ENCODE data around the gene ANKRD35.
A peak's percentile ranks its signal among the peaks of the same experiment; 100 is the strongest.
"Not testable (repeated sequence)": the region's sequence is repeated elsewhere in the genome, so short reads cannot be mapped to it uniquely, and the experiment has no call there.

The ANKRD35 gene

DNA sequence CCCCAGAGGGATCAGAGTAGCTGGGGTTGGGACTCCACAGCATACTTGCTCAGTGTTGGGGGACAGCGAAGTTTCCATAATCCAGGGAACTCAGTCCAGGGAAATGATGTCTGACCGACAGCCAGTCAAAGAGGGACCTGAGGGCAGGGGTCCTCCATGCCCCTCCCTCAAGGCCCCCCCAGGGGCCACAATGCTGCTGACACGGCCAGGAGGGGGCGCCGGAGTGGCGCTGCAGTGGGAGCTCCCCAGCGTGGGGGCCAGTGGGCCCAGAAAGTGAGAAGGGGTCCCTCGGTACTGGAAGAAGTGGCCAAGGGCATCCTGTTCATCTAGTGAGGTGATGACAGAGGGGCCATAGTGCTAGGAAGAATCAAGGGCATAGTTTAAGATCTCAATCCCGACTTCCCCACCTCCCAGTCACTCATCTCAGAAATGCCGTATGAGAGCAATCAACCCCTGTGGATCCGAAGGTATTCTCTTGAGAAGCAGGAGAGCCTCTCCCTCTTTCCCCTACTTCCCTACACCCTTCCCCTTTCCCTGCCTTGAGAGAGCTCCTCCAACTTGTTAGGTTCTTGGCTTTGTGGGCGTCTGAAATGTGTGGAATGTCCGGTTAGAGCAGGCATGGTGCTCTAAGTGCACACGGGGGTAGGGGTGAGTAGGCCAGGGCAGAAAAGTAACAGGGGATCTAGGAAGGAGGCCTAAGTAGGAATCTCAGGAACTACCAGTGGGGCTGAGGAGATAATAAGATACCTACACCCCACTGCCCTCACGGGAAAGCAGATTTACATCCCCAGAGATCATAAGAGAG, 36.1 kb downstream of the ANKRD35 start:
- Histone ChIP-seq H3K9me3 (ENCODE audit: insufficient read depth, low read length) (no peaks in the 10 kb centered on the region), H3K9ac (ENCODE audit: insufficient read length, low read depth) (no peak overlapping the region), H3K4me3 (ENCODE audit: insufficient read length, low read depth) (no peak overlapping the region), H3K4me1 (ENCODE audit: insufficient read depth, insufficient read length) (no peaks in the 10 kb centered on the region), H3K36me3 (ENCODE audit: insufficient read depth, insufficient read length, low read length) (peaks cover 72% of the 10 kb centered on the region), H3K27me3 (ENCODE audit: insufficient read depth, insufficient read length) (no peaks in the 10 kb centered on the region)
- peak; percentile 32 for DNase-seq (ENCODE audit: low read depth, low spot score)
- TF ChIP-seq YY1 (IDR thresholded peaks at IDR 0.05; ENCODE audit: insufficient read depth, insufficient read length): no peak
- TF ChIP-seq SUZ12 (IDR thresholded peaks at IDR 0.05; ENCODE audit: extremely low read depth, insufficient read depth, insufficient read length): no peak
- TF ChIP-seq ZNF274 (IDR thresholded peaks at IDR 0.05; ENCODE audit: low read depth, low read length): no peak

DNA sequence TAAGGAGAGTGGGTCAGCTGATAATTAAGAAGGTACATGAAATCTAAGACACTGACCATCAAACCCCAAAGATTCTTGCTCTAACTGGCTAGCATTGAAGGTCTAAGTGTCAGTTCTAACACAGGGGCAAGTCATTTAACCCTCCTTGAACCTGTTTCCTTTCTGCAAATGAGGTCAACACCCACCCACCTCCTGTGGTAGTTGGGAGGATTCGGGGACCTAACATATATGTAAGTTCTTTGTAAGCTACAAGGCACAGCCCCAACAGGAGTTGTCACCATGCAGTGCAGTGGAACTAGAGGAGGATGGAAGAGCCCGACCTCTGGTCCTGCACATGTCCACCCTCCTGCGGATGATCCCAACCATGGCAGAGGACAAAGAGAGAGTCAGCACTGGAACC, 37.8 kb downstream of the ANKRD35 start:
- H3K9me3 ChIP-seq (ENCODE audit: insufficient read depth, low read length): no peaks in the 10 kb centered on the region
- no peak overlapping the region for H3K4me3 ChIP-seq (ENCODE audit: insufficient read length, low read depth)
- no peak for DNase-seq (ENCODE audit: low read depth, low spot score)
- TF ChIP-seq ZNF274 (IDR thresholded peaks at IDR 0.05; ENCODE audit: low read depth, low read length) (no peak), SUZ12 (IDR thresholded peaks at IDR 0.05; ENCODE audit: extremely low read depth, insufficient read depth, insufficient read length) (no peak), YY1 (IDR thresholded peaks at IDR 0.05; ENCODE audit: insufficient read depth, insufficient read length) (no peak)
- H3K9ac ChIP-seq (ENCODE audit: insufficient read length, low read depth): no peak overlapping the region
- H3K36me3 ChIP-seq (ENCODE audit: insufficient read depth, insufficient read length, low read length): peaks cover 66% of the 10 kb centered on the region
- no peaks in the 10 kb centered on the region for H3K4me1 ChIP-seq (ENCODE audit: insufficient read depth, insufficient read length)
- H3K27me3 ChIP-seq (ENCODE audit: insufficient read depth, insufficient read length): no peaks in the 10 kb centered on the region

- no peak for TF ChIP-seq ZNF274 (IDR thresholded peaks at IDR 0.05; ENCODE audit: low read depth, low read length)
- no peak for TF ChIP-seq YY1 (IDR thresholded peaks at IDR 0.05; ENCODE audit: insufficient read depth, insufficient read length)
- no peak for TF ChIP-seq SUZ12 (IDR thresholded peaks at IDR 0.05; ENCODE audit: extremely low read depth, insufficient read depth, insufficient read length)
- DNase-seq (ENCODE audit: low read depth, low spot score): peak; percentile 32
- Histone ChIP-seq H3K9me3 (ENCODE audit: insufficient read depth, low read length) (no peaks in the 10 kb centered on the region), H3K27me3 (ENCODE audit: insufficient read depth, insufficient read length) (no peaks in the 10 kb centered on the region), H3K9ac (ENCODE audit: insufficient read length, low read depth) (peak overlapping the region; percentile 84), H3K4me1 (ENCODE audit: insufficient read depth, insufficient read length) (no peaks in the 10 kb centered on the region), H3K4me3 (ENCODE audit: insufficient read length, low read depth) (peak overlapping the region; percentile 58), H3K36me3 (ENCODE audit: insufficient read depth, insufficient read length, low read length) (peaks cover 68% of the 10 kb centered on the region)
Measured at GRCh38 chr1:145846201-145846612, 39.5 kb downstream of the ANKRD35 start.

DNA sequence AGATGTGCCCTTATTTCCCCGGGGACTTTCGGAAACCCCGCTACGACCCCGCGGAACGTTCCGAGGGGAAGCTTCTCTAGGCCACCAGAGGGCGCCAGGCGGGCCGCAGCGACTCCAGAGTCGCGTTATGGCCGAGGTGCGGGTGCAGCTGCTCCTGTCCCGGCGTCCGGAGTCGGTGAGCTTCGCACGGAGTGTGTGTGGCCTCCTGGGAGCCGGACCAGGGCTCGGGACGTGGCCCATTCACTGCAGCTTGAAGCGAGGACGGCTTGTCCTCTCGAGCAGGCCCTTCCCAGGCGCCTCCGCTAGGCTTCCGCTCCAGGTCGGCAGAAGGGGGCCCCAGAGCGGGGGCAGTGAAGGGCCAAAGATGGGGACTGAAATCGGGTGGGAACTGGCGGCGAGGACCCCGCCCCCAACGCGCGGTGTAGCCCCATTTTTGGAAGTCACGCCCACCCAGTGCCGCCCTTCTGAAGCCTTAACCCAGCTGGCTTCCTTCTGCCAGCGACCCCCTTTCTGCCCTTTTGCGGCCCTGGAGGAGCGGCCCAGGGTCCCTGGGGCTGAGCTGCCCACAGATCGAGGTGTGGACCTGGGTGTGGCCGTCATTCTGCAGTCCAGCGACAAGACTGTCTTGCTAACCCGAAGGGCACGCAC, 40.0 kb downstream of the ANKRD35 start, which contains the start of gene NUDT17:
Gene NUDT17 (plus strand): TSS at position 117 of the 648 bp plus-strand sequence. CDS start 11 bp downstream, at position 128.
- Histone ChIP-seq H3K4me1 (ENCODE audit: insufficient read depth, insufficient read length) (no peaks in the 10 kb centered on the region), H3K4me3 (ENCODE audit: insufficient read length, low read depth) (peak within 1 kb of the TSS; percentile 58), H3K9ac (ENCODE audit: insufficient read length, low read depth) (peak within 1 kb of the TSS; percentile 84), H3K36me3 (ENCODE audit: insufficient read depth, insufficient read length, low read length) (peaks cover 68% of the 10 kb centered on the region), H3K9me3 (ENCODE audit: insufficient read depth, low read length) (no peaks in the 10 kb centered on the region), H3K27me3 (ENCODE audit: insufficient read depth, insufficient read length) (no peaks in the 10 kb centered on the region)
- TF ChIP-seq ZNF274 (IDR thresholded peaks at IDR 0.05; ENCODE audit: low read depth, low read length) (no peak), SUZ12 (IDR thresholded peaks at IDR 0.05; ENCODE audit: extremely low read depth, insufficient read depth, insufficient read length) (no peak), YY1 (IDR thresholded peaks at IDR 0.05; ENCODE audit: insufficient read depth, insufficient read length) (peak; percentile 39)
- peak; percentile 82 for DNase-seq (ENCODE audit: low read depth, low spot score)

- Histone ChIP-seq H3K4me3 (ENCODE audit: insufficient read length, low read depth) (peak overlapping the region; percentile 58), H3K36me3 (ENCODE audit: insufficient read depth, insufficient read length, low read length) (peaks cover 66% of the 10 kb centered on the region), H3K4me1 (ENCODE audit: insufficient read depth, insufficient read length) (no peaks in the 10 kb centered on the region), H3K9ac (ENCODE audit: insufficient read length, low read depth) (no peak overlapping the region), H3K27me3 (ENCODE audit: insufficient read depth, insufficient read length) (no peaks in the 10 kb centered on the region), H3K9me3 (ENCODE audit: insufficient read depth, low read length) (no peaks in the 10 kb centered on the region)
- DNase-seq (ENCODE audit: low read depth, low spot score): peak; percentile 9
- TF ChIP-seq SUZ12 (IDR thresholded peaks at IDR 0.05; ENCODE audit: extremely low read depth, insufficient read depth, insufficient read length) (no peak), YY1 (IDR thresholded peaks at IDR 0.05; ENCODE audit: insufficient read depth, insufficient read length) (no peak), ZNF274 (IDR thresholded peaks at IDR 0.05; ENCODE audit: low read depth, low read length) (no peak)
Measured at GRCh38 chr1:145845144-145845513, 40.5 kb downstream of the ANKRD35 start.

DNA sequence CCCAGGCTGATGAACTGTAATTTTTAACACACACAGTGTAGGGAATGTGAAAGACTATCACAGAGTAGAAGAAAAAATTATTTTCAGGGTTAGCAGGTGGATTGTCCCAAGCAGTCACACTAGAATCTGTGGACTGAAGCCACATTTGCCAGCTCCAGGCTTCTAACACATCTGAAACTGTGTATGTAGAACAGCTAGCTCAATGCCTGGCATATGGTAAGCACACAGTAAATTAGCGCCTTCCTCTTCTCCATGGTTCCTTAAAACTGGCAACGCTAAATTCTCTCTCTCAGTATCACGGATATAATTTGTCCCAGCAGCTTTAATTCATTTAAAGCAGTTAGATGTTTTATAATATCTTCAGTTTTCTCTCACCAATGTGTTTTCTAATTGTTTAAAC, 42.6 kb downstream of the ANKRD35 start:
- Histone ChIP-seq H3K4me3 (ENCODE audit: insufficient read length, low read depth) (no peak overlapping the region), H3K9ac (ENCODE audit: insufficient read length, low read depth) (no peak overlapping the region), H3K36me3 (ENCODE audit: insufficient read depth, insufficient read length, low read length) (peaks cover 66% of the 10 kb centered on the region), H3K9me3 (ENCODE audit: insufficient read depth, low read length) (no peaks in the 10 kb centered on the region), H3K27me3 (ENCODE audit: insufficient read depth, insufficient read length) (no peaks in the 10 kb centered on the region), H3K4me1 (ENCODE audit: insufficient read depth, insufficient read length) (no peaks in the 10 kb centered on the region)
- TF ChIP-seq SUZ12 (IDR thresholded peaks at IDR 0.05; ENCODE audit: extremely low read depth, insufficient read depth, insufficient read length): no peak
- TF ChIP-seq ZNF274 (IDR thresholded peaks at IDR 0.05; ENCODE audit: low read depth, low read length): no peak
- no peak for TF ChIP-seq YY1 (IDR thresholded peaks at IDR 0.05; ENCODE audit: insufficient read depth, insufficient read length)
- no peak for DNase-seq (ENCODE audit: low read depth, low spot score)

- DNase-seq (ENCODE audit: low read depth, low spot score): no peak
- no peak for TF ChIP-seq SUZ12 (IDR thresholded peaks at IDR 0.05; ENCODE audit: extremely low read depth, insufficient read depth, insufficient read length)
- no peak for TF ChIP-seq ZNF274 (IDR thresholded peaks at IDR 0.05; ENCODE audit: low read depth, low read length)
- no peak for TF ChIP-seq YY1 (IDR thresholded peaks at IDR 0.05; ENCODE audit: insufficient read depth, insufficient read length)
- H3K9ac ChIP-seq (ENCODE audit: insufficient read length, low read depth): no peak overlapping the region
- H3K9me3 ChIP-seq (ENCODE audit: insufficient read depth, low read length): no peaks in the 10 kb centered on the region
- H3K4me3 ChIP-seq (ENCODE audit: insufficient read length, low read depth): no peak overlapping the region
- H3K36me3 ChIP-seq (ENCODE audit: insufficient read depth, insufficient read length, low read length): peaks cover 98% of the 10 kb centered on the region
- H3K27me3 ChIP-seq (ENCODE audit: insufficient read depth, insufficient read length): no peaks in the 10 kb centered on the region
- no peaks in the 10 kb centered on the region for H3K4me1 ChIP-seq (ENCODE audit: insufficient read depth, insufficient read length)
Measured at GRCh38 chr1:145837656-145838055, 48.0 kb downstream of the ANKRD35 start.

DNA sequence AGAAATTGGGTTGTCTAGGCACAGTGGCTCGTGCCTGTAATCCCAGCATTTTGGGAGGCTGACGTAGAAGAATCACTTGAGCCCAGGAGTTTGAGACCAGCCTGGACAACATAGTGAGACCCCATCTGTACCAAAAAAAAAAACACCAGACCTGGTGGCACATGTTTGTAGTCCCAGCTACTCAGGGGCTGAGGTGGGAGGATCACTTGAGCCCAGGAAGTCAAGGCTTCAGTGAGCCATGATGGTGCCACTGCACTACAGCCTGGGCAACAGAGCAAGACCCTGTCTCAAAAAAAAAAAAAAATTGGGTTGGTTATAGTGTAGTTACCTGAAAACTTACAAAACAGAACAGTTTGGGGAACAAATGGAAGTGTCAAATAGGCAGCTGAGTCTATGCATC, 54.9 kb downstream of the ANKRD35 start:
- H3K36me3 ChIP-seq (ENCODE audit: insufficient read depth, insufficient read length, low read length): peaks cover 96% of the 10 kb centered on the region
- not testable (repeated sequence) for H3K4me1 ChIP-seq (ENCODE audit: insufficient read depth, insufficient read length); H3K27me3 ChIP-seq (ENCODE audit: insufficient read depth, insufficient read length); H3K4me3 ChIP-seq (ENCODE audit: insufficient read length, low read depth); DNase-seq (ENCODE audit: low read depth, low spot score); H3K9ac ChIP-seq (ENCODE audit: insufficient read length, low read depth); H3K9me3 ChIP-seq (ENCODE audit: insufficient read depth, low read length)
